ENCODE data around the gene BTN2A1. TPM values are rescaled to one million over a fixed set of nuclear protein-coding genes. Genes with fewer than 3 reads are reported as not detected.

BTN2A1 gene
- total and polyA plus RNA-seq, 5 donors, result 10.9 to 26.3 (median 20.4) TPM

DNA sequence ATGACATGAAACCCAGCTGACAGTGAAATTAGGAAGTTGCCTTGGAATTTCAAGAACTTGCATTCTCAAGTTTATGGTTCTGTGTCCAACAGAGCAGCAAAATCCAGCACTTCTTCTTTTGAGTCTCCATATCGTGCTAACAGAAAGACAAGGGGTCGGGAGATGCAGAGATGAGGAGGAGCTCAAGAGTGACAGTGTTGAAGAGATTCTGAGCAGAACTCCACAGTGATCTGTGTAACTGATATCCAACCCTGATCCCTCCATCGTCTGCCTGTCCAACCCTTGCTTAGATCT lies 21.2 kb downstream of the BTN2A1 start:
- Histone ChIP-seq H3K9me3 (ENCODE audit: control insufficient read depth, low read length) (no peaks in the 10 kb centered on the region), H3K4me1 (ENCODE audit: control insufficient read depth, insufficient read depth, low read length) (no peaks in the 10 kb centered on the region), H3K27me3 (ENCODE audit: control insufficient read depth, insufficient read depth) (no peaks in the 10 kb centered on the region), H3K4me3 (ENCODE audit: low read length) (no peak overlapping the region), H3K27ac (ENCODE audit: low read length) (no peak overlapping the region)
- 69% methylated on average over 3 of the region's 3 CpGs for WGBS
- DNase-seq, result no peak
- intact Hi-C loops (cut with DNase I), result loop anchor here in 1 of 4 donors (5.0 kb wide), 1 partner anchor 38 kb away; no protein-coding TSS in a partner anchor
- ATAC-seq, result no peak

- Histone ChIP-seq H3K9me3 (ENCODE audit: control insufficient read depth, low read length) (no peaks in the 10 kb centered on the region), H3K4me1 (ENCODE audit: control insufficient read depth, insufficient read depth, low read length) (no peaks in the 10 kb centered on the region), H3K27me3 (ENCODE audit: control insufficient read depth, insufficient read depth) (no peaks in the 10 kb centered on the region), H3K27ac (ENCODE audit: low read length) (no peak overlapping the region), H3K4me3 (ENCODE audit: low read length) (no peak overlapping the region)
- intact Hi-C loops (cut with DNase I), result no loop called here
- DNase-seq (no peak), ATAC-seq (no peak)
- 95% methylated on average over 4 of the region's 4 CpGs for WGBS
Observed at GRCh38 chr6:26482338-26482737, 24.6 kb downstream of the BTN2A1 start.

DNA sequence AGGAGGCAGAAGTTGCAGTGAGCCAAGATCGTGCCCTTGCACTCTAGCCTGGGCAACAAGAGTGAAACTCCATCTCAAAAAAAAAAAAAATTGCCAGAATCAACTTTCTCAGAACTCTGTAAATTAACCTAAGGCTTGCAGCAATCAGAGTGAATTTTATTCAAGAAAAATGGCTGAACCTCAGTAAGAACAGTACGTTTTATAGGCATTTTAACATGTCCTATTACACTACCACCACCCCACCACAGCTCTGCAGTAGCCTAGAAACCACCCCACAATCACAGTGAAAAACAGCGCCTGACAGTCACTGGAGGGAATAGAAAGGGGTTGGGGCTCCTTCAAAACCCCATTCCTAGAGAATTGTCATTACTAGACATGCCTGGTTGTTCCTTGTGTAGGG lies 26.0 kb downstream of the BTN2A1 start:
- Histone ChIP-seq H3K4me3 (ENCODE audit: low read length) (no peak overlapping the region), H3K27me3 (ENCODE audit: control insufficient read depth, insufficient read depth) (no peaks in the 10 kb centered on the region), H3K4me1 (ENCODE audit: control insufficient read depth, insufficient read depth, low read length) (no peaks in the 10 kb centered on the region), H3K9me3 (ENCODE audit: control insufficient read depth, low read length) (no peaks in the 10 kb centered on the region), H3K27ac (ENCODE audit: low read length) (no peak overlapping the region)
- no peak for DNase-seq
- ATAC-seq, result no peak
- 87% methylated on average over 3 of the region's 3 CpGs for WGBS
- intact Hi-C loops (cut with DNase I), result no loop called here

GRCh38 chr6:26484161-26484560 lies 26.4 kb downstream of the BTN2A1 start:
- WGBS, result 67% methylated on average over 2 of the region's 2 CpGs
- Histone ChIP-seq H3K27me3 (ENCODE audit: control insufficient read depth, insufficient read depth) (no peaks in the 10 kb centered on the region), H3K27ac (ENCODE audit: low read length) (no peak overlapping the region), H3K9me3 (ENCODE audit: control insufficient read depth, low read length) (no peaks in the 10 kb centered on the region), H3K4me3 (ENCODE audit: low read length) (no peak overlapping the region), H3K4me1 (ENCODE audit: control insufficient read depth, insufficient read depth, low read length) (no peaks in the 10 kb centered on the region)
- DNase-seq (no peak), ATAC-seq (no peak)
- intact Hi-C loops (cut with DNase I), result no loop called here

DNA sequence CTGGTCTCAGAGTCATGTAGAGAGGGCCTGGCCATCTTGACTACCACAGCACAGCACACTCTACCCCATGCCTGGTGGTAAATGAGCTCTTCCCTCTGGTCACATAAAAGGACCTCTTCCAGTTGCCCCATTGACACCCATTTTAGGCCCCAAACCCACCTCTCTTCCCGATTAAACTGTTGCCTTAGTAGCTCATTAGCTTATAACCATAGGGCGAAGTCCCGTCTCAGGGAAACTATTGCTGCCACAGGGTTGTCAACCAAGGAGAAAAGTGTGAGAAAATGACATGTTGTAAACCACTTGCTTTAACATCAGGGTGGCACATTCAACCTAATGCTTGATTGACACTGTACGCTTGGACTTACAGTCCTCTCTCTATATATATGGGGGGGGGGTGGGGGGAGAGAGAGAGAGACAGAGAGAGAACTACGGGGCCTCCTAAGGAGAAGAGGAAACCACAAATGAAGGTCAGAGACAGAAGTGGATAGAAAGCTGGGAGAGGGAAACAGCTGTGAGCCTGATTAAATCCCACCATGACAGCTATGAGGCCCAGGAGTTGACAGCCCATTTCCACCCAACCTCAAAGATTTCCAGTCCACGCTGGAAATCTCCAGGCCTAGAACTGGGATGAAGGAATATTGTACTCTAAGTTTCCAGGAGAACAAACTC lies 27.5 kb downstream of the BTN2A1 start:
- no peaks in the 10 kb centered on the region for H3K27me3 ChIP-seq (ENCODE audit: control insufficient read depth, insufficient read depth)
- intact Hi-C loops (cut with DNase I), result no loop called here
- WGBS, result 73% methylated on average over 6 of the region's 6 CpGs
- no peak overlapping the region for H3K4me3 ChIP-seq (ENCODE audit: low read length)
- no peaks in the 10 kb centered on the region for H3K9me3 ChIP-seq (ENCODE audit: control insufficient read depth, low read length)
- ATAC-seq, result no peak
- no peak for DNase-seq
- no peaks in the 10 kb centered on the region for H3K4me1 ChIP-seq (ENCODE audit: control insufficient read depth, insufficient read depth, low read length)
- no peak overlapping the region for H3K27ac ChIP-seq (ENCODE audit: low read length)

- intact Hi-C loops (cut with DNase I), result no loop called here
- Histone ChIP-seq H3K27me3 (ENCODE audit: control insufficient read depth, insufficient read depth) (no peaks in the 10 kb centered on the region), H3K4me1 (ENCODE audit: control insufficient read depth, insufficient read depth, low read length) (no peaks in the 10 kb centered on the region), H3K9me3 (ENCODE audit: control insufficient read depth, low read length) (no peaks in the 10 kb centered on the region), H3K4me3 (ENCODE audit: low read length) (no peak overlapping the region), H3K27ac (ENCODE audit: low read length) (no peak overlapping the region)
- WGBS, result 75% methylated on average over 5 of the region's 5 CpGs
- no peak for DNase-seq
- ATAC-seq, result no peak
Observed at GRCh38 chr6:26486358-26486757, 28.6 kb downstream of the BTN2A1 start.

DNA sequence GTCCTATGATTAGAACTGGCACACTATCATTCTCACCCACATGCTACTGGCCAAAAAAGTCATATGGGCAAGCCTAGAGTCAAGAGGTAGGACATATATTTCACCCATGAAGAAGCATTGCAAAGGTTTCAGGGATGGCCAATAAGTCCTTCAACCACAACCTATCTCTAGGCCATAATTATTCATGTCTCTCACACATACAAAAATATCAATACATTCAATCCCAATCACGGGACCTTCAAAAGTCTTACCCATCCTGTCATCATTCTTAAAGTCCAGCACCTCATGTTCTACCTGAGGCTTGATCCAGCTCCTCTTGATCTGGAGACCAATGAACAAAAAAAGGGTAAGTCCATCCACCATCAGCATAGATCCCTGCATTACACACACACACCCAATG lies 29.7 kb downstream of the BTN2A1 start:
- 93% methylated on average over 1 of the region's 1 CpG for WGBS
- Histone ChIP-seq H3K4me1 (ENCODE audit: control insufficient read depth, insufficient read depth, low read length) (no peaks in the 10 kb centered on the region), H3K27ac (ENCODE audit: low read length) (no peak overlapping the region), H3K9me3 (ENCODE audit: control insufficient read depth, low read length) (no peaks in the 10 kb centered on the region), H3K27me3 (ENCODE audit: control insufficient read depth, insufficient read depth) (no peaks in the 10 kb centered on the region), H3K4me3 (ENCODE audit: low read length) (no peak overlapping the region)
- DNase-seq, result no peak
- intact Hi-C loops (cut with DNase I), result no loop called here
- ATAC-seq, result no peak

DNA sequence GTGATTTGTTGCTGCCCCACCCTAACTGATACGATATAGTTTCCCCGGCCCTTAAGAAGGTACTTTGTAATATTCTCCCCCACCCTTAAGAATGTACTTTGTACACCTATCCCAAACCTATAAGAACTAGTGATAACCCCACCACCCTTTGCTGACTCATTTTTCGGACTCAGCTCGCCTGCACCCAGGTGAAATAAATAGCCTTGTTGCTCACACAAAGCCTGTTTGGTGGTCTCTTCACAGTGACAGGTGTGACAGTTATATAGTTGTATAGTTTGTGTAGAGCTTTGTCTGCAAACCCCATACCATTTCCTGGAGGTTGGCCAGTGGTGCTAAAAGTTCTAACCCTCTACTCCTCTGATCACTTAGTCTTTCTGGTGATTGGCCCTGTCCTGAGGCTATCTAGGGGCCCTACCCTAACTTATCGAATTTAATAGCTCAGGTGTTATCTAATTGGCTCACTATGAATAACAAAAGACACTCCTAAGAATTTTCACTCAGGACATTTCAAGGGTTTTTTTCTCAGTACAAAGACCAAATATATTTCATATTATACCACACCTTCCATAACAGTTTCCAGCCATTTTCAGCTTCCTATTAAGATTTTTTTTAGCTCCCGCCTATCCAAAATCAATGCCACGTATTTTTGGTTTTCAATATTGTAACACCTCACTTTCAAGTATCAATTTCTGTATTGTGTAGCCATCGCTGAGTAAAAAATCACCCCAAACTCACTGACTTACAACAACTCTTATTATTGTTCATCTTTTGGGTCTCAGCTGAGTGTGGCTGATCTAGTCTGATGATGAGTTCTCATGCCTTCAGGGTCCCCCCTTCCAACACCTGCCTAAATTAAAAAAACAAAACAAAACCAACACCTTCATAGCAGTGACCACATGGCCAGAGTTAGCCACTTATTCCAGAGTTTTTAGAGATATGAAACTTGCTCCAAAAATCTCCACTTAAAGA lies 32.5 kb downstream of the BTN2A1 start:
- Histone ChIP-seq H3K9me3 (ENCODE audit: control insufficient read depth, low read length) (no peaks in the 10 kb centered on the region), H3K27ac (ENCODE audit: low read length) (no peak overlapping the region), H3K4me1 (ENCODE audit: control insufficient read depth, insufficient read depth, low read length) (no peaks in the 10 kb centered on the region), H3K4me3 (ENCODE audit: low read length) (no peak overlapping the region), H3K27me3 (ENCODE audit: control insufficient read depth, insufficient read depth) (no peaks in the 10 kb centered on the region)
- no peak for ATAC-seq
- WGBS, result 90% methylated on average over 8 of the region's 8 CpGs
- intact Hi-C loops (cut with DNase I), result no loop called here
- DNase-seq, result no peak

DNA sequence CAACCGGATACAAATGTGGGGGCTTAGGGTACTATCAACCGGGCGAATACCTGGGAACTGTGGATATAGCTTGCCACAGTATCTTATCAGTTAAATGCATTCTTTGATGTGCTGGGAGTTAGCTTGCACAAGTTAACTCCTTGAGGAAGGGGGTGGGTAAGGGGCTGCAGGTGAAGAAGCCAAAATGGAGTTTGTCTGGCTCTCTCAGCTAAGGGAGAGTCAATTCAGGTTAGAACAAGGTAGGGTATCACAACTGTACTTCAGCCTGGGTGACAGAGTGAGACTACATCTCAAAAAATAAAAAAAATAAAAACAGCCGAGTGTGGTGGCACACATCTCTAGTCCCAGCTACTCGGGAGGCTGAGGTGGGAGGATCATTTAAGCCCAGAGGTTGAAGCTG lies 33.8 kb downstream of the BTN2A1 start:
- Histone ChIP-seq H3K4me1 (ENCODE audit: control insufficient read depth, insufficient read depth, low read length) (no peaks in the 10 kb centered on the region), H3K27ac (ENCODE audit: low read length) (no peak overlapping the region), H3K9me3 (ENCODE audit: control insufficient read depth, low read length) (no peaks in the 10 kb centered on the region), H3K27me3 (ENCODE audit: control insufficient read depth, insufficient read depth) (no peaks in the 10 kb centered on the region), H3K4me3 (ENCODE audit: low read length) (no peak overlapping the region)
- intact Hi-C loops (cut with DNase I), result no loop called here
- 77% methylated on average over 5 of the region's 5 CpGs for WGBS
- ATAC-seq (no peak), DNase-seq (no peak)

DNA sequence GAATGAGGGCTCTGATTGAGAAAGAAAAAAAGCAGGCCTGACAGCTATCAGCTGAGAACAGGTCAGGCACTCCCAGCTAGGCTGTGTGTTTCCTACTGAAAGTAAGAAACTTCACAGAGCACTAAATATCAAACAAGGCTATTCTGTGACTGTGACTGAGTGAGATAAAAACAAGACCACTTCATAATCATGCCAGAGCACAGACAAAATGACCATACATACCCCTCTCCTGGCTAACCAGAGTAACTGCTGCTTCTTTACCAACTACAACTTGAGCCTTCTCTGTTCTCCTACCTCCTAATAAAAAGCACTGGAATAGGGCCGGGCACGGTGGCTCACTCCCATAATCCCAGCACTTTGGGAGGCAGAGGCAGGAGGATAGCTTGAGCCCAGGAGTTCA lies 35.5 kb downstream of the BTN2A1 start:
- Histone ChIP-seq H3K4me1 (ENCODE audit: control insufficient read depth, insufficient read depth, low read length) (no peaks in the 10 kb centered on the region), H3K9me3 (ENCODE audit: control insufficient read depth, low read length) (no peaks in the 10 kb centered on the region), H3K27ac (ENCODE audit: low read length) (no peak overlapping the region), H3K27me3 (ENCODE audit: control insufficient read depth, insufficient read depth) (no peaks in the 10 kb centered on the region), H3K4me3 (ENCODE audit: low read length) (no peak overlapping the region)
- 69% methylated on average over 2 of the region's 2 CpGs for WGBS
- ATAC-seq (no peak), DNase-seq (no peak)
- intact Hi-C loops (cut with DNase I), result no loop called here

DNA sequence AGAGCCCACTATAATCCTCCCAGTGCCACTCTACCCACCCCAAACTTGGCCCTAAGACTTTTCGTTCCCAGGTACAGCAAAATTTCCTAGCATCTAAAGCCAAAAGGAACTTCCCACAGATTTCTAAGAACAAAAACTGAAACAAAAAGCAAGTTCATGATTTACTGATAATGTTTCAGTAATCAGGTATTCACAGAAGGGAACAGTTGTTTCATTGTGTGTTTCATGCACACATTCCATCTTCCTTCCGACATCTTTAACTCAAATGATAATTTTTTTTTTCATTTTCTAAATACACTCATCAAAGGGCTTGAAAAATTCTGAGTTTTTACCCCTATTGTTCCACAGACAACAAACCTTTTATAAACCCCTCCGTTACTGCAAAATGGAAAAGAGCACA lies 36.4 kb downstream of the BTN2A1 start:
- 82% methylated on average over 3 of the region's 3 CpGs for WGBS
- no peaks in the 10 kb centered on the region for H3K27me3 ChIP-seq (ENCODE audit: control insufficient read depth, insufficient read depth)
- no peak for ATAC-seq
- H3K27ac ChIP-seq (ENCODE audit: low read length), result no peak overlapping the region
- H3K4me3 ChIP-seq (ENCODE audit: low read length), result no peak overlapping the region
- DNase-seq, result no peak
- H3K9me3 ChIP-seq (ENCODE audit: control insufficient read depth, low read length), result no peaks in the 10 kb centered on the region
- intact Hi-C loops (cut with DNase I), result no loop called here
- no peaks in the 10 kb centered on the region for H3K4me1 ChIP-seq (ENCODE audit: control insufficient read depth, insufficient read depth, low read length)
